Fibroblast of skin of right biceps (primary cell): ENCODE measurements around the gene CNGB1.
"Not testable (repeated sequence)": the region's sequence is repeated elsewhere in the genome, so short reads cannot be mapped to it uniquely, and the experiment has no call there.

Experiments used
- DNase-seq: peaks from one replicate; pipeline ENCODE4 v3.0.0-alpha.2; 2013

Gene CNGB1

DNA sequence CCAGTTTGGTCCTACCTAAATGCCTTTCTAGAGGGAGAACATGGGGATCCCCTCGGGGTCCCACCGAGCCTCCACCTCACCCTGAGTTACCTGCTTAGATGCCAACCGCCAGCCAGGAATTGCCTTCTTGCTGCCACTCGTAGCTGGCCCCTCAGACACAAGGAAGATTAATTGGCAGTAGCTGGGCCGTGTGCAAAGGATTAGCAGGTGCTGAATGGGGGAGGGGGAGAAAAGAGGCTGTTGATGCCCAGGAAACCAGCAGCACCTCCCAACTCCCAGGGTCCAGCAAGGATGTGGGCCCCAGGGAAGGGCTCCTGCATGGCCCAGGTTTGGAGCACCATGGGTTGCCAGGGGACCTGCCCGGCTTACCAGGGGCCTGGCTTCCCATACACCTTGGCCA, at the start of gene CNGB1:
Gene CNGB1 (minus strand): TSS at position 159 of the 400 bp plus-strand sequence. CDS start 3,842 bp downstream, outside the sequence.
- no peak for DNase-seq

DNA sequence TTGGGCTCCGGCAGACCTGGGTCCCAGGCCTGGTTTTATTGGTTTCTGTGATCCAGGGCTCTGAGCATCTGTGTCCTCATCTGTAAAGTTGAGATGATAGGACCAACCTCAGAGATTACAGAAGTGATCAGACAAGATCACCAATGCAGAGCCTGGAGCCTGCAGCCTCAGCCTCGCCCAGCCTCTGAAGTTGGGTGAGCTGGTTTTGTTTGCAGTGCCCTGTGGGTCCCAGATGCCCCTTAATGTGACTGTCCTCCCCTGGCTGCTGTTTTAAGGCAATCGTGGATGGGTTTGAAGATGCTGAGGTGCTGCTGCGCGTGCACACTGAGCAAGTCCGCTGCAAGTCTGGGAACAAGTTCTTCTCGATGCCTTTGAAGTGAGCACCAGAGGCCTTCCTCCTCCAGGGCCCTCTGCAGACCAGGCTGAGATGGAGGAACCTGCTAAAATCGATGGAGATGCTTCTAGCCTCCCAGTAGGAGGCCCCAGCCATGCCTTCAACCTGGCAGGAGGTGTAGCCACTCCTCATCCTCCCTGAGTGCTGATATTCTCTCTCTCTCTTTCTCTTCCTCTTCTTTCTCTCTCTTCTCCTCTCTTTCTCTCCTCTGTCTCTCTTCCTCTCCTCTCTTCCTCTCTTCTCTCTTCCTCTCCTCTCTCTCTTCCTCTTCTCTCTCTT, 49.1 kb upstream of the CNGB1 start:
- no peak for DNase-seq

- no peak for DNase-seq
Observed at GRCh38 chr16:58018803-58019202, 47.9 kb upstream of the CNGB1 start.

DNA sequence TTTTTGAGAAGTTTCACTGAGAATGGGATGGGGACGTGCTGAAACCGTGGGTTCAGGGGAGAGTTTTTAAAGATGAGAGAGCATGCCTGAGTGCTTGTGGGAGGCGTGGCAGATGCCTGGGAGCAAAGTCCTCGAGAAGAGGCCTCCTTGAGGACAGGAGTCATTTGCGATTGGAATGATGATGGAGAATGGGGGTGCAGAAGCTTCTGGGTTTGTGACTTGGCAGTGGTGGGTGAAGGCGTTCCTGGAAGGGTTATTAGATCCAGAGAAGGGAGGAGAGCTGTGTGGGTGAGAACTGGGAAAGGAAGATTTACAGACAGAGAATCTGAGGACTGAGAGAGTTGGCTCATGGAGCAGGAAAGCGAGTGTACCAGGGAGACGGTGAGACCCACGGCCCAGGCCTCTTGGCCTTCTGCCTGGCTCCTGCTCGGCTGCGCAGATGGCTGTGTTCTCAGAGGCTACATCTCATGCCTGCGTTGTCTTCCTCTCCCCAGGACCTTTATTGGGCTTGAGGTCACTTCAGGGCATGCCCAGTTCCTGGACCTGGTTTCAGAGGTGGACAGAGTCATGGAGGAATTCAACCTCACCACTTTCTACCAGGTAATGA, 46.0 kb upstream of the CNGB1 start:
- no peak for DNase-seq

DNA sequence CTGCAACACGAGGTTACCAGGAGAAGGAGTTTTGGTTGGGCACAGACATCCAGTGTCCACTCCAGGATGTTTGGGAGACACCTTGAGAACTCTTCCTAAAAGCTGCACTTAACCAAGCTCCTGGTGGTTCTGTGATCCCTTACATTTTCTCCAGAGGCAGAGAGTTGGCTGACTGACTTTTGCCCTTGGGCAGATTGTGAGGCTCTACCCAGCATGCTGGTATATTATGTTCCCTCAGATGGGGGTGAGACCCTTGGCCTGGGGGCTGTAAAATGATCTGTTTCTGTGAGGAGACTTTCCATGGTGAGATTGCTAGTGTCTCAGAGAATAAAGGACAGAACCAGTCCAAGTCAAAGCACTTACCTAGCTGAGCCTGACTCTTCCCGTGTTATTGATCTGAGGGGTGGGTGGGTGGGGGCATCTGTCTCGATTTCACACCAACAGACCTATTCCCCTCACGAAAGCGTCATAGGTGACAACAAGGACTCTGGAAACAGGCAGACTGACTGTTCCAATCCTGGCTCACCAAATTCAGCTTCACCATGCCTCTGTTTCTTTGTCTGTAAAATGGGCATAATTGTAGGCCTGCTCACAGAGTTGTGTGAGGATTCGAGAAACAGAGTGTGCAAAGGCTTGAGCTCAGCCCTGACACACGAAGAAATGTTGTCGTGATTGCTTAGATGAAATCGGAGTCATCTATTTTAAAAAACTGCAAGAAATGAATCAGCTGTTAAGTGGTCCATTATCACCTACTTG, 42.5 kb upstream of the CNGB1 start:
- no peak for DNase-seq

DNA sequence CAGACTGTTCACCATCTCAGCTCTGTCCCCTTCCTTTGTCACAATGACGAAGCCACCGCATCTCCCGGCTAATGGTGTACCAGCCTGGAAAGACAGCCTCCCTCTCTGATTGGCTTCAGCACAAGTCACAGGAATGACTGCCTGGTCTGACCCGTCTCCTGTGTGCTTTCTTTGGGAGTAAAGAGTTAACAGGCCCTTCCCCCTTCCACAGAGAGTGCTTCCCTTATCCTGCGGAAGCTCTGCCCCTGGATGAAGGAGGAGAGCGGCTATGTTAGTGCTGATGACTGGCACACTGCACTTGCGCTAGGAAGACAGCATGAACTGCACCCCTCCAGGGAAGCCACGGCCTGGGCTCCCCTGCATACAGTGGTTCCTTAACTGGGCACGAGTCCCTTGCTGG, 41.6 kb upstream of the CNGB1 start:
- DNase-seq = no peak

GRCh38 chr16:58011652-58012051, 40.7 kb upstream of the CNGB1 start:
- peak; percentile 79 for DNase-seq

GRCh38 chr16:58010886-58011285, 40.0 kb upstream of the CNGB1 start:
- peak; percentile 8 for DNase-seq

GRCh38 chr16:58009856-58010416, 39.0 kb upstream of the CNGB1 start:
- DNase-seq = no peak

GRCh38 chr16:58004736-58005135, 33.8 kb upstream of the CNGB1 start:
- DNase-seq = not testable (repeated sequence)

DNA sequence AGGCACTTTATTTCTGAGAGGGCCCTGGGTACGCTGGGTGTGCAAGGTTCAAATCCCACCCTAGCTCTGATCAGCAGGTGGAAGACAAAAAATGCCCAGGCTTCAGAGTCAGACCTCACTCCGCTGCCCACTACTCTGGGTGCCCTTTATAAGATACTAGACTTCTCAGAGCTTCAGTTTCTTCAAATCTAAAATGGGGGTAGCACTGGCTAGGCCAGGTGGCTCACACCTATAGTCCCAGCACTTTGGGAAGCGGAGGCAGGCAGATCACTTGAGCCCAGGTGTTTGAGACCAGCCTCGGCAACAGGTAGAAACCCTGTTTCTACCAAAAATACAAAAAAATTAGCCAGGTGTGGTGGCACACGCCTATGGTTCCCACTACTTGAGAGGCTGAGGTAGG, 32.0 kb upstream of the CNGB1 start:
- DNase-seq = no peak

DNA sequence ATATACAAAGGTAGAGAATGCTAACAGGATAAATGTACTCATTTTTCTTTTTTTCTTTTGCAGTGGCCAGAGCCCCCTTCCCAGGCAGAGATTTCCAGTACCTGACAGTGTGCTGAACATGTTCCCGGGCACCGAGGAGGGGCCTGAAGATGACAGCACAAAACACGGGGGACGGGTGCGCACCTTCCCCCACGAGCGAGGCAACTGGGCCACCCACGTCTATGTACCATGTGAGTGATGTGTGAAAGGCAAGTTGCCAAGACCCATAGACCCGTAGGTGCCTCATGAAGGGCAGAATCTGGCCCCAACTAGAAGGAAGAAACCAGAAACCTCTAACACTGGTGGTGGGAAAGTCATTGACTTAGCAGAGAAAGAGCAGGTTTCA, 31.5 kb upstream of the CNGB1 start:
- DNase-seq = no peak

- no peak for DNase-seq
Observed at GRCh38 chr16:58001781-58002415, 31.0 kb upstream of the CNGB1 start.

GRCh38 chr16:58000706-58001676, 30.1 kb upstream of the CNGB1 start, which contains the start of gene USB1:
USB1 (plus strand) TSS chr16:58001407; CDS start chr16:58001484, 77 bp downstream.
- peak; percentile 81 for DNase-seq

GRCh38 chr16:57999971-58000705, 29.2 kb upstream of the CNGB1 start, which contains the start of gene ZNF319:
ZNF319 (minus strand) TSS chr16:58000672; CDS start chr16:57998265, 2,407 bp downstream.
- DNase-seq = no peak

GRCh38 chr16:57999366-57999970, 28.5 kb upstream of the CNGB1 start:
- DNase-seq = peak; percentile 37

- no peak for DNase-seq
Observed at GRCh38 chr16:57998992-57999365, 28.1 kb upstream of the CNGB1 start.

DNA sequence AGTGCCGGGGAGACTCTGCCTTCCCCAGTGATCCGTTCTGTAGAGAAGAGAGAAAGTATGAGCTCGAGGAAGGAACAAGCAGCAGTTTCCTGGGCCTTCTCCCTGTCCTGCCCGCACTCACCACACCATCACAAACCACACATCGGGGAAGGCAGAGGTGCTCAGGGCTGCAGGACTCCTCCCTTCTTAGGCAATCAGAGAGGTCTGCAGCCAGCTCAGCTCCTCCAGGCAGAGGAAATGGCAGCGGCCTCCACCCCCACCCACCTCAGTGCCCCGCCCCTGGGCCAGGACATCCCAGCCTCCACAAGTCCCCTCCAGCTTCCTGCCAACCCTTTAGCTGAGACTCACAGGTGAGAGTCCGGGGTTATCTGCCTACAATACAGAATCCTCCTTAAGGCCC, 27.6 kb upstream of the CNGB1 start:
- DNase-seq = no peak

GRCh38 chr16:57997528-57998265, 26.8 kb upstream of the CNGB1 start:
- no peak for DNase-seq

GRCh38 chr16:57997176-57997527, 26.2 kb upstream of the CNGB1 start:
- no peak for DNase-seq
